ENCODE measurements around the gene GRK3.

GRCh38 chr22:25638638-25639037 is 74.2 kb downstream of the GRK3 start:
- TF ChIP-seq CTCF (IDR thresholded peaks at IDR 0.05) (no peak), POLR2A (IDR thresholded peaks at IDR 0.05) (no peak)

All from thyroid gland (tissue), 4 donors.